K562 (cell line): ENCODE measurements around the gene CCDC28B. TPM values are rescaled to one million over a fixed set of nuclear protein-coding genes. Genes with fewer than 3 reads are reported as not detected.

Experiments used
- ARID4B ChIP-seq: sonication (generic); formaldehyde crosslinking; IDR thresholded peaks from 2 replicates; pipeline ENCODE4 v1.8.0; 2022; ENCODE audit warnings: mild to moderate bottlenecking, missing genetic modification reagents
- HMGN3 ChIP-seq: IDR thresholded peaks from 2 replicates; pipeline ENCODE4 v1.6.1; 2011; ENCODE audit warnings: borderline replicate concordance, low read depth, mild to moderate bottlenecking, mixed read lengths, low read length; ENCODE audit not compliant: insufficient read length; ENCODE audit errors: extremely low read depth
- HSF4 ChIP-seq: fragments of 250-450 bp; sonication (Bioruptor Pico); IDR thresholded peaks from 2 replicates; pipeline ENCODE4 v2.1.2; 2022; ENCODE audit warnings: mild to moderate bottlenecking, moderate library complexity, borderline replicate concordance
- MYBL2 ChIP-seq, 2 experiments: fragments of 450-650 bp in 1 of 2; sonication (generic) in 1 of 2; formaldehyde crosslinking in 1 of 2; IDR thresholded peaks; 2 replicates each; pipeline versions ENCODE4 v1.6.1 to v1.8.1; 2017 to 2022; ENCODE audit warnings: borderline replicate concordance in 1 of 2, inconsistent platforms in 1 of 2, low read depth in 1 of 2, mild to moderate bottlenecking in 1 of 2, missing genetic modification reagents in 1 of 2, moderate library complexity in 1 of 2
- NR2C2 ChIP-seq, 2 experiments: fragments of 200-800 bp in 1 of 2; sonication (Bioruptor generic) in 1 of 2; sonication (generic) in 1 of 2; formaldehyde crosslinking in 1 of 2; IDR thresholded peaks; 2 replicates each; pipeline versions ENCODE4 v1.6.1 to v1.8.0; 2016 to 2022; ENCODE audit warnings: mild to moderate bottlenecking in 1 of 2, missing compliant biosample characterization in 1 of 2, missing genetic modification characterization in 1 of 2, missing genetic modification reagents in 1 of 2
- SNIP1 ChIP-seq: fragments of 450-650 bp; IDR thresholded peaks from 2 replicates; pipeline ENCODE4 v1.7.1; 2017; ENCODE audit warnings: low read depth, mild to moderate bottlenecking
- ZNF512 ChIP-seq: IDR thresholded peaks from 2 replicates; pipeline ENCODE4 v1.6.1; 2016; ENCODE audit warnings: missing genetic modification characterization, missing compliant biosample characterization
- polyA plus RNA-seq, 8 experiments: library from polyadenylated mRNA; depleted of rRNA in 4 of 8; stranded (reverse) in 5 of 8; unstranded in 3 of 8; fragments of >200 nt; fragmentation: Nextera tagmentation in 2 of 8; fragmentation: Illumina TruSeq in 1 of 8; extraction: Ambion mirVana in 2 of 8; extraction: Trizol in 1 of 8; gene quantifications; 2 replicates each; pipeline versions ENCODE4 v1.2.1 to v1.2.3, GENCODE V29; 2011 to 2014; ENCODE audit warnings: inconsistent platforms in 1 of 8, missing spikeins in 1 of 8
- total RNA-seq, 7 experiments: library from RNA; depleted of rRNA in 6 of 7; stranded (reverse); fragments of >200 nt in 6 of 7; fragmentation: Illumina TruSeq in 2 of 7; extraction: Trizol in 2 of 7; gene quantifications; 2 replicates each; pipeline versions ENCODE4 v1.2.1 to v1.2.3, GENCODE V29; 2011 to 2021; ENCODE audit warnings: low replicate concordance in 1 of 7
- TF ChIP-seq, protein P1 (sequence below): sonication (generic); formaldehyde crosslinking; IDR thresholded peaks from 2 replicates; pipeline ENCODE4 v1.8.1; 2022; ENCODE audit warnings: missing genetic modification reagents

The CCDC28B gene
- total and polyA plus RNA-seq, 9 of the 15 experiments (the other 6 are each of a cell fraction or from before 2014, with no cell fraction given), result 5.7 to 54.5 (median 31.7) TPM

- TF ChIP-seq MYBL2 (IDR thresholded peaks at IDR 0.05; ENCODE audit: low read depth) (no peak), MYBL2 (CRISPR knock-in tag; IDR thresholded peaks at IDR 0.05; ENCODE audit: borderline replicate concordance) (no peak), HSF4 (CRISPR knock-in tag) (no peak), ZNF512 (tag) (no peak), SNIP1 (no peak), NR2C2 (CRISPR knock-in tag; IDR thresholded peaks at IDR 0.05) (0 out of 2 replicates have a peak, but pooled peaks have one; percentile 8), NR2C2 (tag; IDR thresholded peaks at IDR 0.05) (no peak), HMGN3 (no peak), ARID4B (CRISPR knock-in tag) (no peak)
- TF ChIP-seq, protein P1, sequence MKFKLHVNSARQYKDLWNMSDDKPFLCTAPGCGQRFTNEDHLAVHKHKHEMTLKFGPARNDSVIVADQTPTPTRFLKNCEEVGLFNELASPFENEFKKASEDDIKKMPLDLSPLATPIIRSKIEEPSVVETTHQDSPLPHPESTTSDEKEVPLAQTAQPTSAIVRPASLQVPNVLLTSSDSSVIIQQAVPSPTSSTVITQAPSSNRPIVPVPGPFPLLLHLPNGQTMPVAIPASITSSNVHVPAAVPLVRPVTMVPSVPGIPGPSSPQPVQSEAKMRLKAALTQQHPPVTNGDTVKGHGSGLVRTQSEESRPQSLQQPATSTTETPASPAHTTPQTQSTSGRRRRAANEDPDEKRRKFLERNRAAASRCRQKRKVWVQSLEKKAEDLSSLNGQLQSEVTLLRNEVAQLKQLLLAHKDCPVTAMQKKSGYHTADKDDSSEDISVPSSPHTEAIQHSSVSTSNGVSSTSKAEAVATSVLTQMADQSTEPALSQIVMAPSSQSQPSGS (CRISPR knock-in tag), result no peak
Observed at GRCh38 chr1:32220746-32221580, 20.6 kb downstream of the CCDC28B start (continued).
